Measurements from ENCODE around the gene PALMD. TPM values are rescaled to one million over a fixed set of nuclear protein-coding genes. Genes with fewer than 3 reads are reported as not detected.

PALMD gene, protein sequence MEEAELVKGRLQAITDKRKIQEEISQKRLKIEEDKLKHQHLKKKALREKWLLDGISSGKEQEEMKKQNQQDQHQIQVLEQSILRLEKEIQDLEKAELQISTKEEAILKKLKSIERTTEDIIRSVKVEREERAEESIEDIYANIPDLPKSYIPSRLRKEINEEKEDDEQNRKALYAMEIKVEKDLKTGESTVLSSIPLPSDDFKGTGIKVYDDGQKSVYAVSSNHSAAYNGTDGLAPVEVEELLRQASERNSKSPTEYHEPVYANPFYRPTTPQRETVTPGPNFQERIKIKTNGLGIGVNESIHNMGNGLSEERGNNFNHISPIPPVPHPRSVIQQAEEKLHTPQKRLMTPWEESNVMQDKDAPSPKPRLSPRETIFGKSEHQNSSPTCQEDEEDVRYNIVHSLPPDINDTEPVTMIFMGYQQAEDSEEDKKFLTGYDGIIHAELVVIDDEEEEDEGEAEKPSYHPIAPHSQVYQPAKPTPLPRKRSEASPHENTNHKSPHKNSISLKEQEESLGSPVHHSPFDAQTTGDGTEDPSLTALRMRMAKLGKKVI
- total RNA-seq = 12.2 and 30.0 TPM in 2 replicates

DNA sequence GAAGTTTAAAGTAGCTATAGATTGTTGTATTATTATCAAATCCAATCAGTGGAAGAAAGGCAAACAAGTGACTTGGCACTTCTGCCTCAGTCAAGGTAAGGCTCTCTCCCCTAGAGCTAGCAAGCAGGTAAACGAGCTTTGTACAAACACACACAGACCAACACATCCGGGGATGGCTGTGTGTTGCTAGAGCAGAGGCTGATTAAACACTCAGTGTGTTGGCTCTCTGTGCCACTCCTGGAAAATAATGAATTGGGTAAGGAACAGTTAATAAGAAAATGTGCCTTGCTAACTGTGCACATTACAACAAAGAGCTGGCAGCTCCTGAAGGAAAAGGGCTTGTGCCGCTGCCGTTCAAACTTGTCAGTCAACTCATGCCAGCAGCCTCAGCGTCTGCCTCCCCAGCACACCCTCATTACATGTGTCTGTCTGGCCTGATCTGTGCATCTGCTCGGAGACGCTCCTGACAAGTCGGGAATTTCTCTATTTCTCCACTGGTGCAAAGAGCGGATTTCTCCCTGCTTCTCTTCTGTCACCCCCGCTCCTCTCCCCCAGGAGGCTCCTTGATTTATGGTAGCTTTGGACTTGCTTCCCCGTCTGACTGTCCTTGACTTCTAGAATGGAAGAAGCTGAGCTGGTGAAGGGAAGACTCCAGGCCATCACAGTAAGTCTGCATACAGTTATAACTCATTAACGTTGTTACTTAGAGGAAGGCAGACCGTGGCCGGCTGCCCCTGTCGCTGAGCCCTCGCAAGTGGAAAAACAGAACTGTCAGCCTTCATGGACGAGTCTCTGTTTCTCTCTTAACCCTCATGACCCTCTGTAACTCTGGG, at the start of gene PALMD:
TSS of gene PALMD (plus strand) at position 415 of the 833 bp plus-strand sequence. CDS start at position 620, 205 bp downstream.

Other genes starting within 250 kb of the PALMD start
- 6.0 and 10.5 TPM in 2 replicates for gene FRRS1, start 120.5 kb downstream of the PALMD start, total RNA-seq
- 5.4 and 8.9 TPM in 2 replicates for gene AGL, start 204.2 kb downstream of the PALMD start, total RNA-seq